Measurements from ENCODE around the gene UBE2L5. TPM values are rescaled to one million over a fixed set of nuclear protein-coding genes. Genes with fewer than 3 reads are reported as not detected.

Gene UBE2L5
- total RNA-seq, 1 donor from 2014 or later: not detected

GRCh38 chr13:30477346-30478195, 55.3 kb downstream of the UBE2L5 start:
- no peak overlapping the region for H3K4me3 ChIP-seq (ENCODE audit: low read depth, low read length)
- DNase-seq (ENCODE audit: low read depth): no peak
- no peaks in the 10 kb centered on the region for H3K27me3 ChIP-seq (ENCODE audit: control insufficient read depth, insufficient read depth, low read length)
- no peak for TF ChIP-seq CTCF (IDR thresholded peaks at IDR 0.05; ENCODE audit: insufficient read depth, low read length, poor library complexity, severe bottlenecking)
- no peaks in the 10 kb centered on the region for H3K36me3 ChIP-seq (ENCODE audit: control insufficient read depth, insufficient read depth, low read length)

Other genes with a start within 250 kb of the UBE2L5 start
- gene KATNAL1, start 114.9 kb upstream of the UBE2L5 start, total RNA-seq: 10.0 and 13.3 TPM in 2 replicates
- gene HMGB1, start 43.4 kb downstream of the UBE2L5 start, total RNA-seq: 346 and 448 TPM in 2 replicates
- gene USPL1, start 195.4 kb downstream of the UBE2L5 start, total RNA-seq: 24.9 and 33.1 TPM in 2 replicates